Measurements from ENCODE around the gene NIN.
"Not testable (repeated sequence)": the region's sequence is repeated elsewhere in the genome, so short reads cannot be mapped to it uniquely, and the experiment has no call there.

Gene NIN

DNA sequence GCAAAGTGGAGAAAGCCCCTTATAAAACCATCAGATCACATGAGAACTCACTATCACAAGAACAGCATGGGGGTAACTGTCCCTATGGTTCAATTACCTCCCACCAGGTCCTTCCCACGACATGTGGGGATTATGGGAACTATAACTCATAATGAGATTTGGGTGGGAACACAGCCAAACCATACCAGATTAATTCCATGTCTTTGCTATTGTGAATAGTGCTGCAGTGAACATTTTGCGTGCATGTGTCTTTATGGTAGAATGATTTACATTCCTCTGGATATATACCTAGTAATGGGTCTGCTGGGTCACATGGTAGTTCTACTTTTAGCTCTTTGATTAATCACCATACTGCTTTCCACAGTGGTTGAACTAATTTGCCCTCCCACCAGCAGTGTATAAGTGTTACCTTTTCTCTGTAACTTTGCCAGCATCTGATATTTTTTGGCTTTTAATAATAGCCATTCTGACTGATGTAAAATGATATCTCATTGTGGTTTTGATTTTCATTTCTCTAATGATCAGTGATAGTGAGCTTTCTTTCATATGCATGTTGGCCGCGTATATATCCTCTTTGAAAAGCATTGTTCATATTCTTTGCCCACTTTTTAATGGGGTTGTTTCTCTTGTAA is 133.2 kb downstream of the NIN start:
- DNase-seq = no peak

DNA sequence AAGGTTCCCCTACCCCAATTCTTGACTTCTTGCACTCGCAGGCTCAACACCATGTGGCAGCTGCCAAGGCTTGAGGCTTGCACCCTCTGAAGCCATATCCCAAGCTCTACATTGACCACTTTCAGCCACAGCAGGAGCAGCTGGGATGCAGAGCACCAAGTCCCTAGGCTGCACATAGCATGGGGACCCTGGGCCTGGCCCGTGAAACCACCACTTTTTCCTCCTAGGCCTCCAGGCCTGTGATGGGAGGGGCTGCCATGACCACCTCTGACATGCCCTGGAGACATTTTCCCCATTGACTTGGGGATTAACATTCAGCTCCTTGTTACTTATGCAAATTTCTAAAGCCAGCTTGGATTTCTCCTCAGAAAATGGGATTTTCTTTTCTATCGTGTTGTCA is 136.7 kb downstream of the NIN start:
- not testable (repeated sequence) for DNase-seq

DNA sequence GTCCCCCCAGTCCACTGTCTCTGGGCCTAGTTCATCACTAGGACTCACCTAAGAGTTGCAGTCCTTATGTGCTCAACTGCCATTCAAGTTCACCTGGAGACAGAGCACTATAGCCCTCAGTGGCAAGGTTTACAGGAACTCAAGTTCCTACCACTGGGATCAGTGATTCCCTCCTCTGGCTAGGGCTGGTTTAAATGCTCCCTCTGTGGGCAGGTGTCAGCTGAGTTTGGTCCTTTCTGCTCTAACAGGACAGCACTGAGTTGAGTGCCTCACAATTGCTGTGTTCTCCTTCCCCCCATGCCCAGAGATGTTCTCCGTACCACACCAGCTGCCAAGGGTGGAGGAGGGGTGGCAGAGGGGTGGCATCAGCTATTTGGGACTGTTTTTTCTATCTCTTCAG is 142.1 kb downstream of the NIN start:
- no peak for DNase-seq

DNA sequence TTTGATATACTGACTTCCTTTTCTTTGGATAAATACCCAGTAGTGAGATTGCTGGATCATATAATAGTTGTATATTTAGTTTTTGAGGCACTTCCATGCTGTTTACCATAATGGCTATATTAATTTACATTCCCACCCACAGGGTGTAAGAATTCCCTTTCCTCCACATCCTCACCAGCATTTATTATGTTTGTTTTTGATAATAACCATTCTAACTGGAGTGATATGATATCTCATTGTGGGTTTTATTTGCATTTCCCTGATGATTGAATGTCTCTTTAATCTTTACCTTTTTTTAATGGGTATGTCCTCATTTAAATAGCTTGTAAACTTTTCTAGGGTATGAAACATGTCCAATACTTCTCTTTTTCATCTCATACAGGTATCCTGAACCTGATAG is 151.3 kb downstream of the NIN start:
- DNase-seq = no peak

DNA sequence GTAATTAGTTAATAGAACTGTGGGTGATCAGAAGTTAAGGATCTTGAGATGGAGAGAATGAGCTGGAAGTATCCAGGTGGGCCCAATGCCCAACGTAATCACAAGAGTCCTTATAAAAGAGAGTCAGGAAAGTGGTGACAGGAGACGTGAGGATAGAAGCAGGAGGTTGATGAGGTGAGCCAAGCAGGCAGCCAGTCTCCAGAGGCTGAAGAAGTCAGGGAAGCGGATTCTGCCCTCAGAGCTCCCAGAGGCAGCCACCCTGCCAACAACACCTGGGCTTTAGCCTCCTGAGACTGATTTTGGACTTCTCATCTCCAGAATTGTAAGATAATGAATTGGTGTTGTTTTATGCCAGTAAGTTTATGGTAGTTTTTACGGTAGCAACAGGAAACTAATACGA is 152.8 kb downstream of the NIN start:
- no peak for DNase-seq

DNA sequence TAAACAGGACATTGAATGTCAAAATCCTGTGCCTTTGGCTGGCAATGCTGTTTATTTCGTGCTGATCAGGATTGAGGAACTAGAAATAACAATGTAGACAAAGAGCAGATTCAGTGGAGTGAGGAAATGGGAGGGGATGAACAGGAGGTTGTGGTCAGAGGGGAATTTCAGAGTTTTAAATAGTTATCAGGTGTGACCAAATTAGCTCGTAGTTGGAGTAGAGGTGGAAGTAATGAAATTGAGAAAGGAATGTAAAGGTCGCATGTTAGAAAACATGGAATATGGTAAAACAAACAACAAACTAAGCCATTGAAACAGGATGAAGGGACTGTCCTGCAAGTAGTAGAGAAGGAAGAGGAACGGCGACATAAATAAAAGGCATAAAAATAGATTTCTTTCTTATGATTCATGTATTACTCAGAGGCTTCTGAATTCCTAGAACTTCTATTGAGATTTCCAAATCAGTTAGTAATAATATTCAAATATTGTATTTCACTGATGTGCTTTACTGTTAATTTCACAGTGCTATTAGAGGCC is 153.4 kb downstream of the NIN start:
- DNase-seq = peak; percentile 73 to 82

DNA sequence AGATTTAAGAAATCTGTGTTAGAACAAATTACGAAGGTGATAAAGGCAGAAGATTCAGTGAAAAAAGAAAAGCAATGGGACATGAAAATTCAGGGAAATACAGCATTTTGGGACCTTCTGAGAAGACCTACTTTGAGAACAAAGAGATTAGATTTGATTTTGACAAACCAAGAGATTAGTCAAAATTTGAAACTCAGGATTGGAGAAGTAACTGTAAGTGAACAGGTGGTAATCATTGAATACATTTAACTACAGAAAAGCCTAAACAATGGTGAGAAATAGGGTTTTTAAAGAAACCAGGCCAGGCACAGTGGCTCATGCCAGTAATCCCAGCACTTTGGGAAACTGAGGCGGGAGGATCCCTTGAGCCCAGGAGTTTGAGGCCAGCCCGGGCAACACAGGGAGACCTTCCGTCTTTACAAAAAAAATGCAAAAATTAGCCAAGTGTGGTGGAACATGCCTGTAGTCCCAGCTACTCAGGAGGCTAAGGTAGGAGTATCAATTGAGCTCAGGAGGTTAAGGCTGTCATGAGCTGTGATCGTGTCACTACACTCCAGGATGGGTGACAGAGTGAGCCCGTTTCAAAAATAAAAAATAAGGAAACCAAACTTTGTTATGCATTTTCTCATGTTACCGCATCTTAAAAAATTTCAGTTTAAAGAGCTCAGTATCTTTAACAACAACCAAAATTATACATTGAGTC is 154.0 kb downstream of the NIN start:
- no peak for DNase-seq

DNA sequence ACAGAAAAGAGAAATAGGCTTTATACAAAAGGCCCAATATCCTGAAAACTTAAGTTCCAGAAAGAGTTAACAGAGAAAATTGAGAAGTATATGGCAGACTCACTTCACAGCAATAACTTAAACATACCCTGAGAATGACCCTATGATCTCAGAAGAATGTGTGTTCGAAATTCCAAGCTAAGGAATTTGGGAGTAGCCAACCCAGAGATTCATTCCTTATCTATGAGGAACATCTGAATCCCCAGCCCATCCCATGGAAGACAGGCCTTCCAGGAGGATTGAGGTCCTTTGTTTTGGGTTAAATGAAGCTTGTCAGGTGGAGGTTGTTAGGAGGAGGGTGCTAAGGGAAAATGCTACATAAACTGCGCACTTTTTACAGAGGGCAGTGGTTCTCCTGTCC is 155.4 kb downstream of the NIN start:
- DNase-seq = no peak

DNA sequence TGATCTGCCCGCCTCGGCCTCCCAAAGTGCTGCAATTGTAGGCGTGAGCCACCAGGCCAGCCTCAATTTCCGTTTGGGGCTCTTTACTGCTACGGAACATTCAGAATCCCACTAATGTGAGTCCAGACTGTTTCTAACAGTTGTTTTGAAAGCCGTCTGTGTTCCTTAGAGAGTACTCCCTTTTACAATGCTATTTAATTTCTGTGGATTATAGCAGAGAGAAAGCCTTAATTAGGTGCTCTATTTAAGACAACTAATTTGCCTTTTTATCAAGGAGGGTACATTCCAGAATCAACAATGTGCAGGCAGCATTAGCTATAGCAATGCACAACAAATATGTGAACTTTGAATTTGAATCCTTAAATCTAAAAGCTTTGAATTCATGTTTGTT is 160.1 kb downstream of the NIN start:
- DNase-seq = no peak

DNA sequence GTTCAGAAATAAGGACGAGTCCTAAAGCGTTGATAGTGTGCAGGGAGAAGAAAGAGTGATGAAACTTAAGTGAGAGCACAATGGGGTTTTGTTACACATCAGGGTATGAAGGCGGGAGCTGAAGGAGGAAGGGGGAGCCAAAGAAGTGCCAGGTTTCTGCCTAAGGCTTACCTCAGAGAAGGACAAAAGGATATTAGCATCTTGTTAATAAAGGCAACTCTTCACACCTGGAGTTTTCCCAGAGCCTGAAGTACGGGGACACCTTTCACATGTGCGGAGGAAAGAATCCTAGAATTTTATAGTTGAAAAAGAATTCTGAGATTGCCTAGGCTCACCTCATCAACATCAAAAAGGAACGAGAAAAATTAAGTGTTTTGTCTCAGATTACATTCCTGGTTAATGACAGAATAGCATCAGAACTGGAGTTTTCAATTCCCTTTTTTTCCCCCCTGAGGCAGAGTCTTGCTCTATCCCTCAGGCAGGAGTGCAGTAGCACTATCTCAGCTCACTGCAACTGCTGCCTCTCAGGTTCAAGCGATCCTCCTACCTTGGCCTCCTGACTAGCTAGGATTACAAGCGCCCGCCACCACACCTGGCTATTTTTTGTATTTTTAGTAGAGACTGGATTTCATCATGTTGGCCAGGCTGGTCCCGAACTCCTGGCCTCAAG is 160.6 kb downstream of the NIN start:
- DNase-seq = no peak
